HL-60 (cell line): ENCODE results near the gene EXOC4.

Experiments
- CTCF ChIP-seq: IDR thresholded peaks from one replicate; pipeline ENCODE4 v1.5.1; 2011; ENCODE audit warnings: low read length, control low read depth, inconsistent platforms; ENCODE audit not compliant: insufficient read depth
- GABPA ChIP-seq: IDR thresholded peaks from 2 replicates; pipeline ENCODE4 v1.6.1; 2012; ENCODE audit warnings: low read depth
- POLR2AphosphoS5 ChIP-seq: IDR thresholded peaks from 2 replicates; pipeline ENCODE4 v1.6.1; 2012; ENCODE audit warnings: low read depth
- SPI1 ChIP-seq: IDR thresholded peaks from 2 replicates; pipeline ENCODE4 v1.6.1; 2012; ENCODE audit warnings: low read depth, mild to moderate bottlenecking, borderline replicate concordance
- TF ChIP-seq, protein P1 (sequence below): IDR thresholded peaks from 2 replicates; pipeline ENCODE4 v1.6.1; 2012; ENCODE audit warnings: low read depth; ENCODE audit not compliant: insufficient replicate concordance

DNA sequence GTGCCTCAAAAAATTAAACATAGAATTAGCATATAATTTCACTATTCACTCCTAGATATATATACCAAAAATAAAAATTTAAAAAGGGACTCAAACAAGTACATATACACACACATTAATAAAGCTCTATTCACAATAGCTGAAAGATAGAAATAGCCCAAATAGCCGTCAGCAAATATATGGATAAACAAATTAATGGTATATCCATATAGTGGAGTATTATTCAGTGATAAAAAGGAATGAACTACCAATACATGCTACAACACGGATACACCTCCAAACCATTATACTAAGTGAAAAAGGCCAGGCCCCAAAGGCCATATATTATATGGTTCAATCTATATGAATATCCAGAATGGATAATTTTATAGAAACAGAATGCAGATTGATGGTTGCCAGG is 459.7 kb downstream of the EXOC4 start:
- TF ChIP-seq CTCF, result no peak
- TF ChIP-seq, protein P1, sequence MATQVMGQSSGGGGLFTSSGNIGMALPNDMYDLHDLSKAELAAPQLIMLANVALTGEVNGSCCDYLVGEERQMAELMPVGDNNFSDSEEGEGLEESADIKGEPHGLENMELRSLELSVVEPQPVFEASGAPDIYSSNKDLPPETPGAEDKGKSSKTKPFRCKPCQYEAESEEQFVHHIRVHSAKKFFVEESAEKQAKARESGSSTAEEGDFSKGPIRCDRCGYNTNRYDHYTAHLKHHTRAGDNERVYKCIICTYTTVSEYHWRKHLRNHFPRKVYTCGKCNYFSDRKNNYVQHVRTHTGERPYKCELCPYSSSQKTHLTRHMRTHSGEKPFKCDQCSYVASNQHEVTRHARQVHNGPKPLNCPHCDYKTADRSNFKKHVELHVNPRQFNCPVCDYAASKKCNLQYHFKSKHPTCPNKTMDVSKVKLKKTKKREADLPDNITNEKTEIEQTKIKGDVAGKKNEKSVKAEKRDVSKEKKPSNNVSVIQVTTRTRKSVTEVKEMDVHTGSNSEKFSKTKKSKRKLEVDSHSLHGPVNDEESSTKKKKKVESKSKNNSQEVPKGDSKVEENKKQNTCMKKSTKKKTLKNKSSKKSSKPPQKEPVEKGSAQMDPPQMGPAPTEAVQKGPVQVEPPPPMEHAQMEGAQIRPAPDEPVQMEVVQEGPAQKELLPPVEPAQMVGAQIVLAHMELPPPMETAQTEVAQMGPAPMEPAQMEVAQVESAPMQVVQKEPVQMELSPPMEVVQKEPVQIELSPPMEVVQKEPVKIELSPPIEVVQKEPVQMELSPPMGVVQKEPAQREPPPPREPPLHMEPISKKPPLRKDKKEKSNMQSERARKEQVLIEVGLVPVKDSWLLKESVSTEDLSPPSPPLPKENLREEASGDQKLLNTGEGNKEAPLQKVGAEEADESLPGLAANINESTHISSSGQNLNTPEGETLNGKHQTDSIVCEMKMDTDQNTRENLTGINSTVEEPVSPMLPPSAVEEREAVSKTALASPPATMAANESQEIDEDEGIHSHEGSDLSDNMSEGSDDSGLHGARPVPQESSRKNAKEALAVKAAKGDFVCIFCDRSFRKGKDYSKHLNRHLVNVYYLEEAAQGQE, result no peak
- no peak for TF ChIP-seq POLR2AphosphoS5
- TF ChIP-seq GABPA, result no peak
- no peak for TF ChIP-seq SPI1
